Activated CD8-positive, alpha-beta memory T cell treated with anti-CD3 and anti-CD28 coated beads, Interleukin-2, amount 50 U/mL, for 24 hours (primary cell): ENCODE results near the gene NAIF1.
A peak's percentile ranks its signal among the peaks of the same experiment; 100 is the strongest.

Experiments used
- DNase-seq: peaks from one replicate; pipeline ENCODE4 v3.0.0-alpha.2; 2020; ENCODE audit errors: extremely low read depth

NAIF1 gene

GRCh38 chr9:128102861-128103588 lies 35.9 kb upstream of the NAIF1 start:
- no peak for DNase-seq

GRCh38 chr9:128102196-128102595 lies 35.1 kb upstream of the NAIF1 start:
- DNase-seq, result no peak

- no peak for DNase-seq
These were observed 34.6 kb upstream of the NAIF1 start for GRCh38 chr9:128101690-128102089.

- no peak for DNase-seq
These were observed 34.1 kb upstream of the NAIF1 start for GRCh38 chr9:128101231-128101661.

- no peak for DNase-seq
These were observed 33.5 kb upstream of the NAIF1 start for GRCh38 chr9:128100581-128100980.

- DNase-seq, result no peak
These were observed 32.9 kb upstream of the NAIF1 start for GRCh38 chr9:128099932-128100491.

- DNase-seq, result no peak
These were observed 32.3 kb upstream of the NAIF1 start for GRCh38 chr9:128099231-128099931.

GRCh38 chr9:128098297-128099230 lies 31.4 kb upstream of the NAIF1 start:
- no peak for DNase-seq

GRCh38 chr9:128097543-128098296 lies 30.6 kb upstream of the NAIF1 start:
- no peak for DNase-seq

GRCh38 chr9:128096616-128097536 lies 29.8 kb upstream of the NAIF1 start:
- DNase-seq, result no peak

GRCh38 chr9:128094950-128095544 lies 27.9 kb upstream of the NAIF1 start:
- no peak for DNase-seq

GRCh38 chr9:128094166-128094949 lies 27.2 kb upstream of the NAIF1 start:
- peak; percentile 57 for DNase-seq

- DNase-seq, result no peak
These were observed 25.9 kb upstream of the NAIF1 start for GRCh38 chr9:128093011-128093410.

- DNase-seq, result no peak
These were observed 25.3 kb upstream of the NAIF1 start for GRCh38 chr9:128092199-128092977.

- no peak for DNase-seq
These were observed 24.5 kb upstream of the NAIF1 start for GRCh38 chr9:128091571-128091970.

GRCh38 chr9:128091144-128091543 lies 24.0 kb upstream of the NAIF1 start:
- DNase-seq, result no peak

- no peak for DNase-seq
These were observed 22.2 kb upstream of the NAIF1 start for GRCh38 chr9:128089299-128089698.
